OCI-M2 (cell line): Measurements from ENCODE around the gene HEXIM1.

ENCODE experiments used
- DNase-seq: peaks from one replicate; lab custom pipeline; 2025; ENCODE audit not compliant: unreplicated experiment; lab: John Stamatoyannopoulos, UW

The HEXIM1 gene

GRCh38 chr17:45148183-45149036 is at the start of gene HEXIM1:
Gene HEXIM1, plus strand, starts transcription at chr17:45148475. Its CDS starts 716 bp downstream, at chr17:45149191.
- DNase-seq: peak; percentile 65

DNA sequence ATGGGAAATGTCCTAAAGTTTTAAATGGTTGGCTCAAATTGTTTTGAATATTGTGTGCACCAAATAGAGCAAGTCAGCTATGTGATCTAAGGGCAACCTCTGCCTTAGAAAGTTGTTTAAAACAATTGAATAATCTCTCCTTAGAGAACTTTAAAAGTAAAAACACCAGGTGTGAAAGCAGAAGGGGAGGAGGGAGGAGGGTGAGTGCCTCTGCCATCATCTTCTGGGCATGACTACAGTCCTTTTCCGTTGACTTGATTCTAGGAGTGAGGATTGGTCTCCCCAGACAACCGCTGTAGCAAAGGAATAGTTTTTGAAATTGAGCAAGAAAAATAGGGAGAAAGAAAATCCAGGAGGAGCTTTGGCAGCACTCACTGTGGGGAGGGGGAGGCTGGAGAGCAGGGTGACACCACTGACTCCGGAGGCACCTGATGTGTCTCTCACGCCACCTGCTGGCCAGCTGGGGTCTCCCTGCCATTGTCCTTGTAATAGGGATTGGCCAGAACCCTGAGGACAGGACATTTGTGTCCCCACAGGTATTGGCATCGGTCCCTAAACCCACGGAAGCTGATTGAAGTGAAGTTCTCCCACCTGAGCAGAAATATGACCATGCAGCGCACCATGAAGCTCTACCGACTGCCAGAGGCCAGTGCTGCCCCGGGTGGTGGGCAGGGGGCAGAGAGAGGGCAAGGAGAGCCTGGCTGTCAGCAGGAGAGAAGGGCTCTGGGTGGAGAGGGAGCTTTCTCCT is 49.2 kb upstream of the HEXIM1 start:
- DNase-seq: no peak

GRCh38 chr17:45101546-45101882 is 46.8 kb upstream of the HEXIM1 start:
- no peak for DNase-seq

DNA sequence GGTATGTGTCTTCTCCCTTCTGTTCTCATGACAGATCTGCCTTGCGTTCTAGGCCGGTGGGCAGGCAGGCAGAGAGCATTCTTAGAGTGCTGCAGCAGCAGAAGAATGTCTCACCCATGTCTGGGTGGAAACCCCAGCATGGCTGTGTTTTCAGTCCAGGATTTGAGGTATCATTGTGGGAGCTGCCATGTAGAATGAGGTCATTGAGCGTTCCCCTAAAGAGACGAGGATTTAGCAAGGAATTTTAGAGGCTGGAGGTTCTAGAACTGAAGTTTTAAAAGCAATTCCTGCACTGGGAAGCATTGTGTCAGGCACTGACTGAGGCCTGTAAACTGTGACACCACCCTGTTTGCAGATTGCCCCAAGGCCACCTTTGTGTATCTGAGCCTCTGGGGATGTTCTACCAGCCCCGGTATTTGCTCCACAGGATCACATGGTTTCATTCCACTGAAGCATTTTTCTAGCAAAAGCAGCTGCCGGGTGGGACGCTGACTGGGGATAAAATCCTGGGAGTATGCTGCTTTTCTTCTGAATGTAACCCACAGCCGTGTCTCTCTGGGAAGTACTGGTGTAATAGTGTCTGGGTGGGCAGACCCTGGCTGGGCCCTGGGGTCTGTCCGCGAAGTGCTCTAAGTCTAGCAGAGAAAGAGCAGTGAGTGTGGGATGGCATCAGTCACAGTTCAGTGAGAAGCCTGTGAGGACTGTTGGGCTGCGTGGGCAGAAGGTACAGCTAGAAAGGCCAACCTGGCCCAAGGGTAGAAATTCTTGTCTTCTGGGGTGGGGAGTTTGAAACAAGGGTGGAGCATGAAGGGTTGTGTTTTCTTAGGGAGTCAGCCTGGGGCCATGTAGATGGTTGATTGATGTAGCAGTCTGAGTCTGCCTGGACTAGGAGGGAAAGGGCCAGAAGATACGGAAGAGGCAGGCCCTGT is 46.1 kb upstream of the HEXIM1 start:
- no peak for DNase-seq

DNA sequence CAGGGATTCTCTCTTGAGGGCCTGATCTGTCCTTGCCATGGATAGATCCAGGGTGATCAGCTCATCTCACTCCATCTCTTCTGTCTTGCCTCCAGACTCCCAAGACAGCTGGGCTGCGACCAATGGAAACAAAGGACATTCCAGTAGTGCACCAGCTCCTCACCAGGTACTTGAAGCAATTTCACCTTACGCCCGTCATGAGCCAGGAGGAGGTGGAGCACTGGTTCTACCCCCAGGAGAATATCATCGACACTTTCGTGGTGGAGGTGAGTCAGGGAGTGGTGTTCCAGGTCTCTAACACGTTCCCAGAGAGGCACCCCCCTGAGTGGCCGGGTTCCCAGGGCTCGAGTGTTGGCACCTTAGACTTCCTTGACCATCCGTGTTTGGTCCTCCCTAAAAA is 45.4 kb upstream of the HEXIM1 start:
- DNase-seq: no peak

- DNase-seq: no peak
Observed at GRCh38 chr17:45103269-45103795, 44.9 kb upstream of the HEXIM1 start.

DNA sequence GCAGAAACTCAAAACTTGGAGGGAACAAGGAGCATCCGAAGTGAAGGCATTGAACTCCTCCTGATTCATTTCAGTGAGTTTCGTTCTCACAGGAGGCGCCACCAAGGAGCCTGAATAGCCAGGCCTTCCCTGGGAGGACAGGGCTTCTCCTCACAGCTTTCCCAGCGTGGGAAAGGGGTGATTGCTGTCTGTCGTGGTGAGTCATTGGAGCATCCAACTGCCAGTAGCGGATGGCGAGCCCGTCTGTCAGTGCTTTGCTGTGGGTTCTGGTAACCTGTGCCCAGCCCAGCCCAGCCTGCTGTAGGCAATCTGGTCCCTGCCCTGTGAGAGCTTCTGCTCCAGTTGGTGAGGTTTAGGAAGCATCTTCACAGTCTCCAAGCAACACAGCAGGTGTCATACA is 44.2 kb upstream of the HEXIM1 start:
- no peak for DNase-seq

DNA sequence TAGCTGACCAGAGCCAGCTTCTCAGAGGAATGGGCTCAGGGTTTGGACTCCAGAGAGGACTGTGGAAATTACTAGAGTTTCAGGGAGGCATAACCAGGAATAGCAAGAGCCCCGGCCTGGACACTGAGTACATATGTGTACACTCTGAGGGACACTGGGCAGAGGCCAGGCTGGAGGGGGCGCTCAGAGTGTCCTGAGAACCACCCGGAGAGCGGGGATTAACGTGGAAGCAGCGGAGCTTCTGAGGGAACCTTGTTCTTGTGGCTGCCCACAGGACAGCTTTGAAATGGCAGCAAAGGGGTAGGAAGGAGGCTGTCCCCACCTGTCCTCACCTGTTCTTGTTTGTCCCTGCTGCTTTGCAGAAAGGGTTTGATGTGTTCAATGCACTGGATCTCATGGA is 43.8 kb upstream of the HEXIM1 start:
- no peak for DNase-seq

GRCh38 chr17:45104907-45105624 is 43.2 kb upstream of the HEXIM1 start:
- DNase-seq: no peak

DNA sequence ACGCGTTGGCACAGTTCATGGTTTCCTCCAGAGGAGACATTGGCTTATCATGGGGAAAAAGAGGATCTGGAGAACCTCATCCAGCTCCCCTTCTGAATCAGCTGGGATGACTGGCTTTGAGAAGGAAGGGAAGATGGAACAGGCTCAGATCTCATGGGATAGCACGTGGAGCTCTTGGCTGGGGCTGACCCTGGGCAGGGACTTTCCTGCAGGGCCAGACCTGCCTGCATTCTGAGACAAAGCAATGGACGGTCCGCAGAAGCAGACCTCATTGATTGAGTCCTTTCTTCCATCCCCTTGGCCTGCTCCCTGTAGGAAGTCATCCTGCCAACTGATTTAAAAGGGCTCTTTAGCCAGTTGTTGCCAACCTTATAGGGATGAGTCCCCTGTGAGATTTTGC is 42.2 kb upstream of the HEXIM1 start:
- DNase-seq: no peak

GRCh38 chr17:45106582-45106981 is 41.7 kb upstream of the HEXIM1 start:
- no peak for DNase-seq

- no peak for DNase-seq
Observed at GRCh38 chr17:45107293-45108010, 40.8 kb upstream of the HEXIM1 start.

- no peak for DNase-seq
Observed at GRCh38 chr17:45108051-45108450, 40.2 kb upstream of the HEXIM1 start.

- DNase-seq: no peak
Observed at GRCh38 chr17:45108595-45109521, 39.4 kb upstream of the HEXIM1 start.

GRCh38 chr17:45110676-45111611 is 37.3 kb upstream of the HEXIM1 start:
- no peak for DNase-seq

GRCh38 chr17:45111850-45112249 is 36.4 kb upstream of the HEXIM1 start:
- no peak for DNase-seq

- no peak for DNase-seq
Observed at GRCh38 chr17:45112559-45113423, 35.5 kb upstream of the HEXIM1 start.
